GM18499 (cell line): Measurements from ENCODE around the gene ETV5.
"Not testable (repeated sequence)": the region's sequence is repeated elsewhere in the genome, so short reads cannot be mapped to it uniquely, and the experiment has no call there.

Experiments
- ATAC-seq: cut with Tn5 transposase; IDR thresholded peaks from one replicate; pipeline ENCODE4 v1.9.1; 2021; ENCODE audit warnings: moderate number of reproducible peaks; ENCODE audit not compliant: insufficient read depth, unreplicated experiment

ETV5 gene

DNA sequence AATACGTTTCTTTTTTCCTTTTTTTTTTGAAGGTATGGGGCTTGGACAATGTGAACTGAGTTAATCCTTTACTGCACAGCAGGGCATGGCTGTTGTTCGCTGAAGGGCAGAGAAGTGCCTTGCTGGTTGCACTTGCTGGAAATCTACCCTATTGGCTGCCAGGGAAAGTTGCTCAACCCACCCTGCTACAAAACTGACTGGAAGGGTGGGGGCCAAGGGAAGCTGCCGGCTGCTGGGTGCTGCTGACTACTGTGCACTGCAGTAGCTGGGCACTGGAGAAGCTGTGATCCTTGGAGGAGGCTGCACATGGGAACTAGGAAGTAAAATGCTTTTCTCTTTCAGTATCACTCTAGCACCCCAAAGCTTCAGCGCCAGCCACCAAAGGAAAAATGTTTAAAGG lies 70.5 kb downstream of the ETV5 start:
- no peak for ATAC-seq

DNA sequence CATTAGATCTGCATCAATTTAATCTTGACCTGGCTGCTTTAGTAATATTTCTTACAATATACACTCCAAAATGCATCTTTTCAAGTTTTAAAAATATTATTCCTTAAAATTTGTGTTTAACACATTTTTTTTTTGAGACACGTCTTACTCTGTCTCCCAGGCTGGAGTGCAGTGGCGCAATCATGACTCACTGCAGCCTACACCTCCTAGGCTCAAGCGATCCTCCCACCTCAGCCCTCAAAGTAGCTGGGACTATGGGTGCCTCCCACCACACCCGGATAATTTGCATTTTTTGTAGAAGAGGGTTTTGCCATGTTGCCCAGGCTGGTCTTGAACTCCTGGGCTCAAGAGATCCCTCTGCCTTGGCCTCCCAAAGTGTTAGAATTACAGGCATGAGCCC lies 73.6 kb downstream of the ETV5 start:
- ATAC-seq = no peak

DNA sequence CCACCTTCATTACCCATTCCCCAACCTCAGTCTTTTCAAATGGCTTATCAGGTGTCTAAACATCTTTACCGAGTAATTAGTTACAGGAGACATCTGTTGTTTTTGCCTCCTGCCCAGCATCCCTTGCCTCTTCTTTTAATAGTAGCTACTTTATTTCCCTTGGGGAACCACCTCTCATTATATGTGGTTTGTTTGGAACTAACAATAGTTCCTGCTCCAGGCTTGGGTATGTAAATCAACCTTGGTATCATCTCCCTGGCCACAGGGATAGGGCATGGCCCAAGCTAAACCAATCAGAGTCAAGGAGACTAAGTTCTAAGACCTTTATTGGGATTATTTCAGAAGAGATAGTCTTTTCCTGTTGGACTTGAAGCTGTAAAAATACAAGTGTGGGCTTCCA lies 76.6 kb downstream of the ETV5 start:
- no peak for ATAC-seq

DNA sequence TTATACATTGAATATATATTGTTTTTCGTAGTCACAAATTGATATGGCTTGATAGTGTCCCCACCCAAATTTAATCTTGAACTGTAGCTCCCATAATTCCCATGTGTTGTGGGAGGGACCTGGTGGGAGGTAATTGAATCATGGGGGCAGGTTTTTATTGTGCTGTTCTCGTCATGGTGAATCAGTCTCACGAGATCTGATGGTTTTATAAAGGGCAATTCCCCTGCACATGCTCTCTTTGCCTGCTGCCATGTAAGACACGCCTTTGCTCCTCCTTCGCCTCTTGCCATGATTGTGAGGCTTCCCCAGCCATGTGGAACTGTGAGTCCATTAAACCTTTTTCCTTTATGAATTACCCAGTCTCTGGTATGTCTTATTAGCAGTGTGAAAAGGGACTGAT lies 82.9 kb downstream of the ETV5 start:
- ATAC-seq = not testable (repeated sequence)

DNA sequence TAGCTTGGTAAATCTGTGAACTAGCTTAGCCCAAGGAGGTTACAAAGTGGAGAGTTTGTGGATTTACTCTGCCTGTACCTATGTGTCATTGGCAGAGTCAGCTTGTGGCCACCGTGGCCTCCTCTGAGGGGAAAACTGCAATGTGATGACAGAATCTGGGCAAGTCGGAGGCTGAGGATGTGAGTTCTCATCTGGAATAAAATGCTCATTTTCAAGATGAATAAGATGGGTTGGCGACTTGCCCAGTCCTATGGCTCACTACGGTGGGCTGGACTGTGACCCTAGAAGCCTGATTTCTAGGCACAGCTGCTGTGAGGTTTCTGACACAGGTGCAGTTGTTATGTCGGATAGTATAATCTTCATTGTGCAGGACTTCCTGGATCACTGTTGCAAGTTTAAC lies 83.7 kb downstream of the ETV5 start:
- ATAC-seq = no peak

DNA sequence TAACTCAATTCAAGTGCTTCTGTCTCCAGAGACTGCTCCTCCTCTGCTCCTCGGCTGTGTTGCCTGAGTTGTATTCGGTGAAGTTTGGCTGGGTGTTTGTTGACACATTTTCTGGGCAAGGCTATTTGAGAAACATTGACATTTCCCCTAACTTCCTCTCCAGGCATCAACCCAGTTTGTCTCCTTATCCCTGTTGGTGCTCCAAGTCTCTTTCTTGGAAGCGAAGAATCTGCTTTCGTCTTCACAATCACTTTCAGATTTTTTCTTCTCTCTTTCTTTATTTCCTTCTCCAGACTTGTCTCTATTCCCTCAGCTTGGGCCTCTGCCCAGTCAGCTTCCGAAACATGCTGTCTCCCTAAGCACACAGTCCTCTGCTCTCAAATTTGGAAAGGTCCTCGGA lies 84.7 kb downstream of the ETV5 start:
- ATAC-seq = no peak

DNA sequence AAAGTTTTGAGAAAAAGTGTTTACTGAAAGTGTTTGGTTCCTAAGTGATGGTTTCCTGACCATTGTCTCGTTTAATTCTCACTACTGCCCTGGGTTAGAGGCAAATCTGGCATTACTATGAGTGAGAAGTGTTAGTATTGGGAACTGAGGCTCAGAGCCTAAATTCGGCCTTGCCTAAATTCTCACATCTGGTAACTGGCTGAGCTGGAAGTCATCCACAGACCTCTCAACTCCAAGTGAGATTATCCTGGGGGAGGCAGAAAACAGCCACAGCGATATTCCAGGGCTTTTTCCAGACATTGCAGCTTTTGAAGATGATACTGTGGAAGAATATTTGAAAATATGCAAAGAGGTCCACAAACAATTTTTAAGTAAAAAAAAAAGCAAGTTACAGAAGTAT lies 86.0 kb downstream of the ETV5 start:
- no peak for ATAC-seq

DNA sequence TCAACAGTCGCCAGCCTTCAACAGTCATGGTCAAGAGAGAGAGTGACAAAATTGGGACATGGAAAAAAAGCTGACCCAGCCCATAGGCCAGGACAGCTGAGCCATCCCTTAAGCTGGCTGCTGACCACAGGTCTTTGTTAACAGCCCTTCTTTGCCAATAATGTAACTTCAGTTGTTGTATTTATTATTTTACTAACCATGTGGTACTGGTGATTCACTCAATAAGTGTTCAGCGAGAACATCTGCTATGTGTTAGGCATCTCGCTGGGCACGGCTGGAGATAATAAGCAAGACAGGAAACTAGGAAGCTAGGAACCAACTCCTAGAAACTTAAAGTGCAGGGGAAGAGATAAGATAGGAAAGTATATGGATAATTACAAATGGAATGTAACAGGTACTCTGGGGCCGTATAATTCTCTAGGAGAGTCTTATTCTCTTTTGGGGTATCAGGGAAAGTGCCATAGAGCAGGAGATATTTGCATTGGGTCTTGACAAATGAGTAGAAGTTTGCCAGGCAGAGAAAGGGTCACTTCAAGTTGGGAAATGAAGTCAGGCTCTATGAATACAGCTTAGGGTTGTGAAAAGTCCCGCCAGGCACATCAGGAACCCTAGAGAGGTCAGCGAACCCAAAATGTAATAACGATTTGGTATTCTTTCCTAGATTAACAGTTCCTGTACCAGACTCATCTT lies 87.1 kb downstream of the ETV5 start:
- ATAC-seq = no peak

DNA sequence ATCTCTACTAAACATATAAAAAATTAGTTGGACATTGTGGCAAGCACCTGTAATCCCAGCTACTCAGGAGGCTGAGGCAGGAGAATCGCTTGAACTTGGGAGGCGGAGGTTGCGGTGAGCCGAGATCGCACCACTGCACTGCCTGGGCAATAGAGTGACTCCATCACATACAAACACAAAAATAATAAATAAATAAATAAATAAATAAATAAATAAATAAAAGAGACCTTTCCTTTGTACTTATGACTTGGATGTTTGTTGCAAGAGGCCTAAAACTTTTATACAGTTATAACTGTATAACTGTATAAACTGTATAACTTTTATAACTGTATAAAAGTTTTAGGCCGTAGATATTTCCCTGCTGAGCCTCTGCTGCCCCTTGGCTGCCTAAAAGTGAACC lies 87.6 kb downstream of the ETV5 start:
- not testable (repeated sequence) for ATAC-seq

DNA sequence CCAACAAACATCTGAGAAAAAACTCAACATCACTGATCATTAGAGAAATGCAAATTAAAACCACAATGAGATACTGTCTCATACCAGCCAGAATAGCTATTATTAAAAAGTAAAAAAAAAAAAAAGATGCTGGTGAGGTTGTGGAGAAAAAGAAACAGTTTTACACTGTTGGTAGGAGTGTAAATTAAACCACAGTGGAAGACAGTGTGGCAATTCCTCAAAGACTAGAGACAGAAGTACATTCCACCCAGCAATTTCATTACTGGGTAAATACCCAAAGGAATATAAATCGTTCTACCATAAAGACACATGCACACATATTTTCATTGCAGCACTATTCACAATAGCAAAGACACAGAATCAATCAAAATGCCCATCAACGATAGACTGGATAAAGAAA lies 89.6 kb downstream of the ETV5 start:
- ATAC-seq = not testable (repeated sequence)

DNA sequence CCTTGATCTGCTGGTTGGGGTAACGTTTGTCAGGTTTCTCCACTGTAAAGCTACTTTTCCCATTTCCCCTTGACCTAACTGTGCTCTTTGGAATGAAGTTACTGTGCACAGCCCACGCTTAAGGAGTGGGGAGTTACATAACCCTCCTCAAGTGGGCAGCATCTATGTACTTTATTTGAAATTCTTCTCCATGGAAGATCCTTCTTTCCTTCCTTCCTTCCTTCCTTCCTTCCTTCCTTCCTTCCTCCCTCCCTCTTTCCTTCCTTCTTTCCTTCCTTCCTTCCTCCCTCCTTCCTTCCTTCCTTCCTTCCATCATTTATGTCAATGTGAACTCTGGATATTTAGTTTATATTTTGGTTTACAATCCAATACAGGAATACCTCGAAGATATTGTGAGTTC lies 94.0 kb downstream of the ETV5 start:
- ATAC-seq = no peak

DNA sequence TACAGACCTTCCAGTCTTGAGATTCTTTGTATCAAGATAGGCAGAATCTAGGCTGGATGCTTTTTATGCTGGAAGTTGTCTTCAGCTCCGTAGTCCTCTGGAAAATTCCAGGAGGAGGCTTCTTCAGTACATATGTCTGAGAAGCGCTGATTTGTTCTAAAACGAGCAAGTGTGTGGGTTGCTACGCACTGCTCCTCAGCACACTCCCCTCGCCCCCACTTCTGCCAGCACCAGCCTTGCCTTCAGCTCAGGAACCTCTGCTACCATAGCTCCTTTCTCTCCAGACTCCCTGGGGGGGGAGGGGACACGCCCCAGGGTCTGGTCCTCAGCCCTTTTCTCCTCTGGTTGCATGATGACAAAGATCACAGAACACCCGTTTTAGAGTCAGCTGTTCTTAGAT lies 95.6 kb downstream of the ETV5 start:
- no peak for ATAC-seq

DNA sequence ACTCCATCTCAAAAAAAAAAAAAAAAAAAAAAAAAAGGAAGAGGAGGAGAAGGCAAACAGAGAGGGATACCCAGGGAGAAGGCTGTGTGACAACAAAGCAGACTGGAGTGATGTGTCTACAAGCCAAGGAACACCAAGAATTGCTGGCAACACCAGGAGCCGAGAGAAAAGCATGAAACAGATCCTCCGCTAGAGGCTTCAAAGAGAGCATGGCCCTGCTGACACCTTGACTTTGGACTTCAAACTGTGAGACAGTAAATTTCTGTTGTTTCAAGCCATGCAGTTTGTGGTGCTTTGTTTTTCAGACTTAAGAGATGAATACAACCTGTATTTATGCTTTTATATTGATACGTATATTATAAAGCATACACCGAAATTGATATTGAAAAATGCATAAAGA lies 96.8 kb downstream of the ETV5 start:
- no peak for ATAC-seq

DNA sequence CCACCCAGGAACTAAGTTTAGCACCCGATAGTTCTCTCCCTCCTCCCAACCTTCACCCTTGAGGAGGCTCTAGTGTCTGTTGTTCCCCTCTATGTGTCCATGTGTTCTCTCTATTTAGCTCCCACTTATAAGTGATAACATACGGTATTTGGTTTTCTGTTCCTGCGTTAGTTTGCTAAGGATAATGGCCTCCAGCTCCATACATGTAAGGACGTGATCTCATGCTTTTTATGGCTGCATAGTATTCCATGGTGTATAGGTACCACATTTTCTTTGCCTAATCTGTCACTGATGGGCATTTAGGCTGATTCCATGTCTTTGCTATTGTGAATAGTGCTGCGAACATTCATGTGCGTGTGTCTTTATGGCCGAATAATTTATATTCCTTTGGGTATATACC lies 104.2 kb downstream of the ETV5 start:
- no peak for ATAC-seq

DNA sequence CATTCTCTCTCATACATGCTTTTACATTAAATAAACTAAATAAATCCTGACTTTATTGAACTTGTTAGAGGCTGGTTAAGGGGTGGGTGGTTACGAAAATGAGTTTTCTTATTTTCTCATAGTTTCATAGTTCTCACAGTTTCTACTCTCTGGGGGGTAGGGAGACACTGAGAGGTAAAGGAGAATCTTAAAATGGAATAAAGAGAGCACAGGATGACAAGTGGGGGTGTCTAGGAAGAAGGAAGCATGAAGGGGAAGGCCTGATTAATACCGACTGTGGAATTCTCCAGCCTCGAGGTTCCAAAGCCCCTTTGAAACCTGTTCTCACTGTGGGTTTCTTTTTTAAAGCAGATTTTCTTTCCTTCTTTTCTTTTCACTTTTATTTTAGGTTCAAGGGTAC lies 104.7 kb downstream of the ETV5 start:
- ATAC-seq = no peak

DNA sequence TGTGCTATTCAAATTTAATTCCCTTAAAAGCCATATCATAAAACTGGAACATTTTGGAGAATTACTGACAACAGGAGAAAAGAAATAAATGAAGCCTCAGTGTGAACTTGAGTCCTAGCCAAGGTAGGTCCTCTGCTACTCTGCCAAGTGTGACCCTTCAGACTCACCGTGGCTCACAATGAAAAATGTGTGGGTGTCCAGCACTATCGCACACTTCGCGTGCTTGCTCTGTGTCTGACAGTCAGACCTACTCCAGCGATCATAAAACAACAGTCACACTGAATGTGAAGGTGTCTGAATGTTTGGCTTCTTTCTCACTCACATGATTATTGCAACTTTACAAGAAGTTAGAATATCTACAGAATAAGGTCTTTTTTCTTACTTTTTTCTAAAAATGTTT lies 105.3 kb downstream of the ETV5 start:
- ATAC-seq = no peak

DNA sequence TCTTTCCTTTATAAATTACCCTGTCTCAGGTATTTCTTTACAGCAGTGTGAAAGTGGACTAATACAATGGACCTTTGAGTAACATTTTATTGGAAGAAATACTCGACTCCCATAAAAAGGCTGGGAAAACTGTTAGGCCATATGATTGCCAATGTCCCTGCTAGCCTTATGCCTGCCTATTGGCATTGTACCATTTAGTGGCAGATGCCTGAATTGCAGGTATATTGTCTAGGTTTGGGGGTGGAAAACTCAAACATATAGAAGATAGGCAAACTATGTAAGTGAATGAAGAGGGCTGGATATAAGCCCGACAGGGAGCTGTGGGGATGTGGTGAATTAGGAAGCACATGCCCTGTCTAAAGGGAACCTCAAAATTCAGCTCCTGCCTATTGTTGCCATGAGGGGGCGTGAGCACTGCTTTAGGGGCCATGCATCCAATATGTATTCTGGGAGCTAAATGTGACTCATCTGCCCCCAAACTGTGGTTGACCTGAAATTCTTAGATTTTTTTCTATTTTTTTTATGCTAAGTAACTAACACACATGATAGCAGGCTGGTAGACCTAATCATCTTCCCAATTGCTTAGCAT lies 105.9 kb downstream of the ETV5 start:
- ATAC-seq = no peak

DNA sequence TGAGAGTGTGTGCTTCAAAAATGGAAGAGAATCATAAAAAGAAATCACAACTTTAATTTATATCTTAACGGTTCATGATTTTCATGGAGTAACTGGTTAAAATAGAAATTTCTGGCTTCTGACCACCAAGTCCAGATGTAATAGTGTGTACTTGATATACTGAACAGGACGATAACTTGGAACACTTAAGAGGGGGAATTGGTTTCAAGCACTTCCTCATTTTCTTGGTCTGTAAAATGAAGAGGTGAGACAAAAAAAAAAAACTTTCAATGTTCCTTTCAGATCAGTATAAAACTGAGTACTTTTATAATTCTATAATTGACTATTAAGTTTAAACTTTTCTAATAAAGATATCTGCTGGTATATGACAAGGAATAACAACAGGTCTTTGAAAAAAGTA lies 107.0 kb downstream of the ETV5 start:
- no peak for ATAC-seq

DNA sequence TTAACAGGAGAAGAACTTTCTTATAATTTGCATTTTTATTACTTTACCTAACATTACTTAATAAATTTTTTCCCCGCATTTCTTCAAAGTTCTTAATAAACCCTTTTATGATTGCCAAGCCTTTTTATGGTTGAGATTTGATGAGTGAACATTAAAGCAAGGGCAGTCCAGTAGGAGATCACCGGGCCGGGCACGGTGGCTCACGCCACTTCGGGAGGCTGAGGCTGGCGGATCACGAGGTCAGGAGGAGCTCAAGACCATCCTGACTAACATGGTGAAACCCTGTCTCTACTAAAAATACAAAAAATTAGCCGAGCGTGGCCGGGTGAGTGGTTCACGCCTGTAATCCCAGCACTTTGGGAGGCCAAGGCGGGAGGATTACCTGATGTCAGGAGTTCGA lies 109.7 kb downstream of the ETV5 start:
- no peak for ATAC-seq

DNA sequence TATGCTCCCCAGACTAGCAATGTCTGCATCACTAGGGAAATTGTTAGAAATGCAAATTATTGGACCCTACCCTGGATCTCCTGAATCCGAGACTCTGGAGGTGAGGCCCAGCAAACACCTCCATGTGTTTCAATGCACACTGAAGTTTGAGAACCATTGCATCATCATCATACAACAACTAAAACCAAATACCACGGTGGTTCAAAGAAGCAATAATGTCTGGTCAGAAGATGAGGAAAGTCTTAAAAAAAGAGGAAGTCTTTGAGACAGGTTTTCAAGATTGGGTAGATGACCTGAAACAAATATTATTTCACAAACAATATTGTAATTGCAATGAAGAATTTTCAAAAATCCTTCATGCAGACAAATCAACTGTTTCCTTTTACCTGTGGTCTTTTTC lies 110.8 kb downstream of the ETV5 start:
- no peak for ATAC-seq

DNA sequence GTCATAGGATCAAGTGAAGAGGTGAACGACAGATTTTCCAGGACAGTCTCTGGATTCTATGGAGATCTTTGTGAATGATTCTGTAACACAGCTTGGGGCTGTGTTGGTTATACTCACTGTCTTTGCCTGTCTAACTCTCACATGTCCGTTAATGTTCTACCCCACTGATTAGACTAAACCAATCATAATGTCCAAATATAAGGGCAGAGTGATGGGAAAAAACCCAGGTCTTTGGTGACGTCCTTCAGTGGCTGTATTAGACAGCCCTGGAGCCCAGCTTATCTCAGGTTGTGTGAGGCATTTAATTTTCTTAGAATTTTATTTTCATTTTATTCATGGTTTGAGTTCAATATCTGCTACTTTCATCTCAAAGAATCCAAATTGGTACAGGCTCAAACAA lies 111.8 kb downstream of the ETV5 start:
- ATAC-seq = no peak
